GM12878 (cell line): ENCODE data around the gene ERN1. TPM values are rescaled to one million over a fixed set of nuclear protein-coding genes. Genes with fewer than 3 reads are reported as not detected.

ENCODE experiments used
- ATAC-seq: fragments of 200-7000 bp; cut with Tn5 transposase; 3 replicates; pipeline ENCODE4 v1.9.1; 2020; ENCODE audit warnings: mild to moderate bottlenecking, moderate library complexity
- BruUV-seq: library from RNA; stranded (reverse); fragments of 400-500 nt; replicated peaks from 2 replicates; lab custom pipeline; 2021; lab: Mats Ljungman, UMichigan
- CTCF ChIA-PET: fragments of 300-600 bp; sonication (Branson Sonifier 250); formaldehyde crosslinking; extraction: SDS; loops from one replicate; lab custom pipeline; 2021; ENCODE audit warnings: inconsistent platforms; lab: Yijun Ruan, JAX
- POLR2A ChIA-PET: fragments of 350-600 bp; formaldehyde crosslinking; extraction: SDS; loops from one replicate; lab custom pipeline; 2021; ENCODE audit warnings: inconsistent platforms; lab: Charles Lee
- RAD21 ChIA-PET: fragments of 300-600 bp; sonication (Branson Sonifier 250); formaldehyde crosslinking; loops from one replicate; lab custom pipeline; 2023; ENCODE audit warnings: antibody characterized with exemption; ENCODE audit not compliant: unreplicated experiment; lab: Charles Lee
- SMC1A ChIA-PET: fragments of 300-600 bp; sonication (Branson Sonifier 250); formaldehyde crosslinking; loops from one replicate; lab custom pipeline; 2023; ENCODE audit not compliant: unreplicated experiment, uncharacterized antibody; lab: Charles Lee
- DNase-seq: peaks from one replicate; pipeline ENCODE4 v3.0.0-alpha.2; 2011; ENCODE audit warnings: low read depth, low spot score
- FAIRE-seq: peaks from 3 replicates; lab custom pipeline; 2011; peaks lifted over from hg19 to GRCh38; lab: Jason Lieb, UNC
- H2AFZ ChIP-seq: 2 replicates; pipeline ENCODE4 v1.6.0; 2011; ENCODE audit warnings: low read depth, low read length, control low read depth; ENCODE audit not compliant: control insufficient read depth
- H3K27ac ChIP-seq: 2 replicates; pipeline ENCODE4 v1.5.1; 2011; ENCODE audit warnings: control low read depth; ENCODE audit not compliant: control insufficient read depth, insufficient read depth
- H3K27me3 ChIP-seq, 2 experiments: replicated peaks in 1 of 2; 2 replicates each; pipeline versions ENCODE4 v1.6.0 to v1.6.1; 2011; ENCODE audit warnings: low read length in 1 of 2; ENCODE audit not compliant: control insufficient read depth in 2 of 2, insufficient read depth in 2 of 2
- H3K36me3 ChIP-seq, 2 experiments: 2 replicates each; pipeline ENCODE4 v1.5.1; 2011; ENCODE audit warnings: low read length in 1 of 2; ENCODE audit not compliant: control insufficient read depth in 2 of 2, insufficient read depth in 2 of 2
- H3K4me1 ChIP-seq: 2 replicates; pipeline ENCODE4 v1.6.1; 2011; ENCODE audit warnings: mild to moderate bottlenecking, low read length, moderate library complexity, mixed read lengths; ENCODE audit not compliant: control insufficient read depth, insufficient read depth
- H3K4me2 ChIP-seq: 2 replicates; pipeline ENCODE4 v1.6.0; 2011; ENCODE audit warnings: control low read depth; ENCODE audit not compliant: control insufficient read depth, insufficient read depth
- H3K4me3 ChIP-seq: fragments of 200-600 bp; sonication (generic); 2 replicates; pipeline ENCODE4 v1.5.1; 2016
- H3K79me2 ChIP-seq: 2 replicates; pipeline ENCODE4 v1.6.0; 2011; ENCODE audit warnings: low read length; ENCODE audit not compliant: control insufficient read depth, insufficient read depth
- H3K9ac ChIP-seq: 2 replicates; pipeline ENCODE4 v1.8.0; 2011; ENCODE audit warnings: low read length, control low read depth, mixed read lengths; ENCODE audit not compliant: control insufficient read depth, insufficient read depth
- H3K9me3 ChIP-seq: replicated peaks from 3 replicates; pipeline ENCODE4 v1.5.1; 2011; ENCODE audit warnings: mild to moderate bottlenecking, low read length; ENCODE audit not compliant: control insufficient read depth, insufficient read depth
- H4K20me1 ChIP-seq: 2 replicates; pipeline ENCODE4 v1.6.0; 2011; ENCODE audit not compliant: control insufficient read depth, insufficient read depth
- ATF2 ChIP-seq: IDR thresholded peaks from 2 replicates; pipeline ENCODE4 v1.6.1; 2012; ENCODE audit warnings: low read length, inconsistent platforms
- CHD2 ChIP-seq: IDR thresholded peaks from 2 replicates; pipeline ENCODE4 v1.6.1; 2011; ENCODE audit warnings: low read depth, low read length, improper control_type of control experiment, borderline replicate concordance
- FOS ChIP-seq: IDR thresholded peaks from 3 replicates; pipeline ENCODE4 v1.6.1; 2011; ENCODE audit warnings: borderline replicate concordance; ENCODE audit not compliant: insufficient read length; ENCODE audit errors: extremely low read depth
- FOXM1 ChIP-seq: IDR thresholded peaks from 2 replicates; pipeline ENCODE4 v1.6.1; 2012; ENCODE audit warnings: low read depth, mild to moderate bottlenecking, inconsistent platforms, low read length, moderate library complexity
- IKZF1 ChIP-seq: fragments of 450-650 bp; conservative IDR thresholded peaks from 2 replicates; pipeline ENCODE4 v1.6.1; 2017; ENCODE audit warnings: antibody characterized with exemption, mild to moderate bottlenecking
- NFIC ChIP-seq: IDR thresholded peaks from 2 replicates; pipeline ENCODE4 v1.6.1; 2012; ENCODE audit warnings: low read depth, mild to moderate bottlenecking, inconsistent platforms, low read length, moderate library complexity
- PRDM15 ChIP-seq: fragments of 450-650 bp; formaldehyde crosslinking; IDR thresholded peaks from 2 replicates; pipeline ENCODE4 v1.4.0; 2020; ENCODE audit warnings: mild to moderate bottlenecking, moderate library complexity
- RUNX3 ChIP-seq: IDR thresholded peaks from 2 replicates; pipeline ENCODE4 v1.6.1; 2012; ENCODE audit warnings: low read length, inconsistent platforms
- SKIL ChIP-seq: fragments of 450-650 bp; IDR thresholded peaks from 2 replicates; pipeline ENCODE4 v1.6.1; 2017; ENCODE audit warnings: mild to moderate bottlenecking, low read depth, inconsistent platforms; ENCODE audit not compliant: poor library complexity, severe bottlenecking
- SRF ChIP-seq, 2 experiments: IDR thresholded peaks; 2 replicates each; pipeline ENCODE4 v1.6.1; 2011; ENCODE audit warnings: low read depth in 2 of 2, low read length in 2 of 2, mild to moderate bottlenecking in 1 of 2, moderate library complexity in 1 of 2
- SUZ12 ChIP-seq: fragments of 200-600 bp; sonication (generic); IDR thresholded peaks from one replicate; pipeline ENCODE4 v1.6.1; 2018; ENCODE audit warnings: antibody characterized with exemption, mild to moderate bottlenecking; ENCODE audit not compliant: unreplicated experiment
- WRNIP1 ChIP-seq: IDR thresholded peaks from 2 replicates; pipeline ENCODE4 v1.6.1; 2011; ENCODE audit warnings: low read depth, low read length, improper control_type of control experiment, borderline replicate concordance
- YBX1 ChIP-seq: fragments of 450-650 bp; IDR thresholded peaks from 2 replicates; pipeline ENCODE4 v1.6.1; 2016; ENCODE audit warnings: antibody characterized with exemption
- WGBS: methylation state at CpG from one replicate; pipeline ENCODE4 v1.1.6; 2016; ENCODE audit warnings: low lambda C conversion rate; ENCODE audit not compliant: insufficient replicate concordance, insufficient coverage; ENCODE audit errors: missing lambda C conversion rate; 5-methylcytosine and 5-hydroxymethylcytosine counted together
- in situ Hi-C: fragments of 300-500 bp; cut with MboI; formaldehyde crosslinking; loops from 9 replicates; pipeline ENCODE4 v1.14.3; 2018; ENCODE audit warnings: mixed read lengths
- intact Hi-C: fragments of 100-400 bp; cut with micrococcal nuclease; formaldehyde crosslinking; loops from one replicate; pipeline ENCODE4 v1.14.2; 2022; ENCODE audit not compliant: unreplicated experiment
- polyA plus RNA-seq, 11 experiments: library from polyadenylated mRNA; depleted of rRNA in 4 of 11; unstranded in 6 of 11; stranded (reverse) in 5 of 11; fragments of >200 nt; fragmentation: Nextera tagmentation in 4 of 11; fragmentation: Illumina TruSeq in 1 of 11; extraction: Ambion mirVana in 4 of 11; extraction: Trizol in 1 of 11; gene quantifications; 1 replicate in 1 of 11; 2 replicates in 10 of 11; pipeline versions ENCODE4 v1.2.1 to v1.2.3, GENCODE V29; 2011 to 2016; ENCODE audit warnings: inconsistent platforms in 2 of 11, missing spikeins in 2 of 11, low read depth in 1 of 11
- total RNA-seq, 4 experiments: library from RNA; depleted of rRNA in 3 of 4; stranded (reverse); fragments of >200 nt in 3 of 4; fragmentation: Illumina TruSeq in 1 of 4; extraction: Trizol in 1 of 4; gene quantifications; 2 replicates each; pipeline versions ENCODE4 v1.2.1 to v1.2.3, GENCODE V29; 2013 to 2021
- TF ChIP-seq, protein P1 (sequence below): fragments of 450-650 bp; IDR thresholded peaks from 2 replicates; pipeline ENCODE4 v1.6.1; 2016; ENCODE audit warnings: mild to moderate bottlenecking
- TF ChIP-seq, protein P2 (sequence below): fragments of 150-350 bp; IDR thresholded peaks from 2 replicates; pipeline ENCODE4 v1.6.1; 2014; ENCODE audit warnings: mild to moderate bottlenecking, low read depth, low read length

Gene ERN1
- total and polyA plus RNA-seq, 10 of the 15 experiments (the other 5 are each of a cell fraction or from before 2014, with no cell fraction given): 2.6 to 19.2 (median 7.6) TPM

GRCh38 chr17:64071111-64071510, 58.8 kb downstream of the ERN1 start:
- Histone ChIP-seq H3K9me3 (peaks cover 12% of the 10 kb centered on the region), H3K36me3 (peaks cover 7 to 31% of the 10 kb centered on the region in 2 experiments), H3K4me2 (no peak overlapping the region), H4K20me1 (no peaks in the 10 kb centered on the region), H3K79me2 (no peaks in the 10 kb centered on the region), H3K9ac (no peak overlapping the region), H3K4me3 (no peak overlapping the region), H3K27me3 (no peaks in the 10 kb centered on the region), H3K4me1 (peaks cover 32% of the 10 kb centered on the region), H3K27ac (no peak overlapping the region), H2AFZ (no peak overlapping the region)
- no peak for DNase-seq
- BruUV-seq: no TSS peak
- POLR2A ChIA-PET: interaction anchor here (1.0 to 1.1 kb wide), 2 partner anchors 54 to 74 kb away, joined by 3 read pairs; no protein-coding TSS in a partner anchor
- no peak for ATAC-seq
- in situ Hi-C loops: no loop called here
- 93% methylated on average over 3 of the region's 3 CpGs for WGBS
- CTCF ChIA-PET: no interaction called here
- SMC1A ChIA-PET: no interaction called here
- FAIRE-seq: no peak
- intact Hi-C loops: no loop called here
- RAD21 ChIA-PET: no interaction called here
- no peak for TF ChIP-seq ATF2
- no peak for TF ChIP-seq NFIC
- no peak for TF ChIP-seq FOXM1
- no peak for TF ChIP-seq IKZF1
- TF ChIP-seq RUNX3: no peak
- TF ChIP-seq SKIL: no peak
- no peak for TF ChIP-seq SUZ12
- no peak for TF ChIP-seq SRF (IDR thresholded peaks at IDR 0.05; ENCODE audit: low read depth in 2 of 2, low read length in 2 of 2)
- TF ChIP-seq, protein P1, sequence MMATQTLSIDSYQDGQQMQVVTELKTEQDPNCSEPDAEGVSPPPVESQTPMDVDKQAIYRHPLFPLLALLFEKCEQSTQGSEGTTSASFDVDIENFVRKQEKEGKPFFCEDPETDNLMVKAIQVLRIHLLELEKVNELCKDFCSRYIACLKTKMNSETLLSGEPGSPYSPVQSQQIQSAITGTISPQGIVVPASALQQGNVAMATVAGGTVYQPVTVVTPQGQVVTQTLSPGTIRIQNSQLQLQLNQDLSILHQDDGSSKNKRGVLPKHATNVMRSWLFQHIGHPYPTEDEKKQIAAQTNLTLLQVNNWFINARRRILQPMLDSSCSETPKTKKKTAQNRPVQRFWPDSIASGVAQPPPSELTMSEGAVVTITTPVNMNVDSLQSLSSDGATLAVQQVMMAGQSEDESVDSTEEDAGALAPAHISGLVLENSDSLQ: no peak
- TF ChIP-seq WRNIP1: no peak
- TF ChIP-seq CHD2: no peak
- no peak for TF ChIP-seq FOS
- no peak for TF ChIP-seq YBX1
- no peak for TF ChIP-seq PRDM15 (CRISPR knock-in tag)
- TF ChIP-seq, protein P2, sequence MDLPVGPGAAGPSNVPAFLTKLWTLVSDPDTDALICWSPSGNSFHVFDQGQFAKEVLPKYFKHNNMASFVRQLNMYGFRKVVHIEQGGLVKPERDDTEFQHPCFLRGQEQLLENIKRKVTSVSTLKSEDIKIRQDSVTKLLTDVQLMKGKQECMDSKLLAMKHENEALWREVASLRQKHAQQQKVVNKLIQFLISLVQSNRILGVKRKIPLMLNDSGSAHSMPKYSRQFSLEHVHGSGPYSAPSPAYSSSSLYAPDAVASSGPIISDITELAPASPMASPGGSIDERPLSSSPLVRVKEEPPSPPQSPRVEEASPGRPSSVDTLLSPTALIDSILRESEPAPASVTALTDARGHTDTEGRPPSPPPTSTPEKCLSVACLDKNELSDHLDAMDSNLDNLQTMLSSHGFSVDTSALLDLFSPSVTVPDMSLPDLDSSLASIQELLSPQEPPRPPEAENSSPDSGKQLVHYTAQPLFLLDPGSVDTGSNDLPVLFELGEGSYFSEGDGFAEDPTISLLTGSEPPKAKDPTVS: no peak
